Germinal center (tissue), 1 donor: ENCODE data around the gene DEXI.
A peak's percentile ranks its signal among the peaks of the same experiment; 100 is the strongest.

ENCODE experiments used
- DNase-seq: peaks from one replicate; pipeline ENCODE4 v3.0.0; 2012; ENCODE audit warnings: mixed read lengths, low spot score

The DEXI gene

DNA sequence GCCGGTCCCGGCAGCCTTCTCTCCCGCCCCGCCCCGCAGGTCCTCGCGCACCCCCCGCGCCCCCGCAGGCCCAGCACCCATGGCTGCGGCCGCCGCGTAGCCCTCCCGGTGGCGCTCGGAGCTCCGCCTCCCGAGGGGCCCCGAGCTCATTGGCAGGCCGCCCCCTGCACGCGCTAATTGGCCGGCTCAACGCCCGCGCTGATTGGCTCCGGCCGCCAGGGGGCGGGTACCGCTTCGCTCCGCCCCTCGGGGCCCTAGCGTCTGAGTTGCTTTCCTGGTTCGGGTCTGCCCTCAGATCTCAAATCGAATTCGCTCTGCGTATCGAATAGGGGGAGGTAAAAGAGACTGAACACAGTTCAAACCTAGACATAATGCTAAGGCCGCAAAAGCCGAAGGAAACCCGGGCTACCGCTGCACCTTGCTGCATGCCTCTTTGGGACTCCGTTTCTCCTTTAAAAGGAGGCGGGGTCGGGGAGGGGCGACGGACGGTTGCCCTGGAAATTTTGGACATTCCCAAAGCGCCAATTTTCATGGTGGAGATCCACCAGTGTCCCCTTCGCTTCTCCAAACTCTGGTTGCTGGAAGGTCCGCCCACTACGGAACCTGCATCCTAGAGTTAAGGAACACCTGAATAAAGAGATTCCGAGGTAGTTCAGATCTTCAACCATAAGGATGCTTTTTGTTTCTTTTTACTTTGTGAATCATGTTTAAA lies at the start of gene DEXI:
Gene DEXI (minus strand): TSS at position 117 of the 712 bp plus-strand sequence. CDS start 463 bp downstream, outside the sequence.
- DNase-seq = peak; percentile 100

DNA sequence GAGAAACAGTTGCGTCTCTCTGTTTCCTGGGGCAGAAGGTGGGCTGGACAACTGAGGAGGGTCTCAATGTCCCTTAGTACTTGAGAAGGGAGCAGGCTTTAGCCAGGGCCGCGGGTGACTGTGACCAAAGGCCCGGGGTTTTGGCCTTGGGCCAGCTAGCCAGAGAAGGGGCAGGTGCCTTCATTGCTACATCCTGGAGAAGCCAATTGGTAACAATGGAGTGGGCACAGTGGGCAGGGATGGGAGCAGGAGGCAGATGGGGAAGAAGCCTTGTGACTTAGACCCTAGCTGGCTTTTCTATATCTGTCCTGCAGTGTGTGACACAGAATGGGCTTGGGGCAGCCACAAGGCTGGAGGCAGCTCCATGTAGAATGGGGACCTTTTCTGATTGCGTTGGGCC lies 48.1 kb upstream of the DEXI start:
- no peak for DNase-seq

GRCh38 chr16:10989559-10989958 lies 47.3 kb upstream of the DEXI start:
- DNase-seq = no peak

DNA sequence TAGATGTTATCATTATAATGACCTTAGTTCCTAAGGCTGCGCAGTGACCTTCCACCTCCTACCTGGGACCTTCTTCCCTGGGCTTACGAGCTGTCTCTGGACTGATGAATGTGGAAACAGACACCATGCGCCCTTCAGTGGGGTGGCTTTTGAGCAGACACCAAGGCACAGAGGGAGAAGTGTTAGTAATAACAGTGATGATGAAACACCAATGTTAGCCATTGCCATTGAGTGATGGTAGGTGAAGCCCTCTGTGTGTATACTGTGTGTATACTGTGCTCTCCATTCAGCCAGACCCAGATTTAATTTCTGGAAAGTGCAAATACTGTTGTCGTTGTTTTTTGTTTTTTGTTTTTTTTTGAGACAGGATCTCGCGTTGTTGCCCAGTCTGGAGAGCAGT lies 46.6 kb upstream of the DEXI start:
- no peak for DNase-seq

GRCh38 chr16:10988164-10988803 lies 46.0 kb upstream of the DEXI start:
- peak; percentile 47 for DNase-seq

DNA sequence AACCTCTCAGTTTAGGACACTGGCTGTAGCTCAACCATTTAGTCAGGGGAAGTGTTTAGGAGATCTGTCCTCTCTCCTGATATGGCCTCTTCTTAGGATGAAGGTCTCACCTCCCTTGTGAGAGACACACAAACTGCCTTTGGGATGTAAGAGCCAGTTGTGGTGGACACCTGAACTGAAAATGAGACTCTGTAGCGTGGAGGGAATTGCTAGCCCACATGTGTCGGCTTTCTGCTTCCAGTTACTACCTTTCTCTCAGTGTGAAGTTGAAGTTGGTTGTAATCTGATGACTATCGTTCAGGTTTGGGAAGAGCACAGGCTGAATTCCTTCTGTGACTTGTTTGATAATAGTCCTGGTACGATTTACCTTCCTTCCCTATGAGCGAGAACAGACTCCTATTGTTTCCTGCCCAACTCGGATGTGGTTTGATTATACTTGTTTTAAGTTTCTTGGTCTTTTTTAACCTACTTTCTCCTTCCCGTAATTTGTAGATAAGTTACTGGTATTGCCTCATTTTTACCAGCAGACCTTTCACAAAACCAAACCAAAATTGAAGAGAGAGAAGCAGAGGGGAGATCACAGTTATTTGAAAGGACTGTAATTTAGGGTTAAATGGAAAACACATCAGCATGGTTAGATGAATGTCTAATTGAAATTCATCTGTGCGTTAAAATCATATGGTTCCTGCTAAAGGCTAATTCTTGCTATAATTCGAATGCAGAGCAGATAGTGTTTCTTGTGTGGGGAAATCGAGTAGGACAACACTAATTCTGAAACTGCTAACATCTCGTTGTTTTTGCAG lies 45.3 kb upstream of the DEXI start:
- no peak for DNase-seq

DNA sequence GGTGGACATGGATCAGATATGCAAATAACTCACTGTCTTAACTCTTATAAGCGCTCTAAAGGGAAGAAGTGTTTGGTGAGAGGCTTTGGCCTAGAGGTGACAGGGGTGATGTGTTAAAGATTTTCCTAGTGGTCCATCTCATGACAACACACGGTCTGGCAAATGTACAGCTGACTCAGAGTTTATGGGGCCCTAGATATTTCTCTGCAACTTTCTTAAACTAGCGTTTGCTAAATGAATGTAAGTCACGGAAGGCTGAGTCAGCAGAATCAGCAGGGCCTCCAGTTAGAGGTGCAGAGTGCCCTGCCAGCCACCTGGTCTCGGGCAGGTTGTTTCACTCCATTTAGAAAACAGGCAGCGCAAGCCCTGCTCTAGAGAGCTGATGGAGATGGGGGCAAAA lies 42.2 kb upstream of the DEXI start:
- no peak for DNase-seq

GRCh38 chr16:10983159-10983558 lies 40.9 kb upstream of the DEXI start:
- peak; percentile 60 for DNase-seq

- peak; percentile 40 for DNase-seq
These were observed 40.3 kb upstream of the DEXI start for GRCh38 chr16:10982465-10983150.

DNA sequence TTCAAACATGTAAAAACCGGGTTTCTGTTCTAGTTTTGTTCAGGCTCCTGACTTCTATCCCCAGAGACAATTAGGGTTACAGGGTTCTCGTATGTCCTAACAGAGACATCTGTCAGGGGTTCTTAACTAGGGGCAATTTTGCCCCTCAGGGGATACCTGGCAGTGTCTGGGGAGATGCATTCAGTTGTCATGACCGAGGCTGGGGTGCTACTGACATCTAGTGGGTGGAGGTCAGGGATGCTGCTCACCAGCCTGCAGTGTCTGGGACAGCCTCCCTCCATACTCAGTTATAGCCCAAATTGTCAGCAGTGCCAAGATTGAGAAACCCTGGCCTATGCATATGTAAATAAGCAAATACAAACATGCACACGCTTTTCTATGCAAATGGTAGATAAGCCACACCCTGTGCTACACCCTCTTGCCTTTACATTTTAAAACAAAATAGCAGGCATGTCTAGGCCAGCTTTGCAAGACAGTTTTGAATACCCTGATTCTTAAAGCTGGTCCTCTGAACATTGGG lies 39.5 kb upstream of the DEXI start:
- DNase-seq = peak; percentile 81

- DNase-seq = no peak
These were observed 38.5 kb upstream of the DEXI start for GRCh38 chr16:10980813-10981212.

DNA sequence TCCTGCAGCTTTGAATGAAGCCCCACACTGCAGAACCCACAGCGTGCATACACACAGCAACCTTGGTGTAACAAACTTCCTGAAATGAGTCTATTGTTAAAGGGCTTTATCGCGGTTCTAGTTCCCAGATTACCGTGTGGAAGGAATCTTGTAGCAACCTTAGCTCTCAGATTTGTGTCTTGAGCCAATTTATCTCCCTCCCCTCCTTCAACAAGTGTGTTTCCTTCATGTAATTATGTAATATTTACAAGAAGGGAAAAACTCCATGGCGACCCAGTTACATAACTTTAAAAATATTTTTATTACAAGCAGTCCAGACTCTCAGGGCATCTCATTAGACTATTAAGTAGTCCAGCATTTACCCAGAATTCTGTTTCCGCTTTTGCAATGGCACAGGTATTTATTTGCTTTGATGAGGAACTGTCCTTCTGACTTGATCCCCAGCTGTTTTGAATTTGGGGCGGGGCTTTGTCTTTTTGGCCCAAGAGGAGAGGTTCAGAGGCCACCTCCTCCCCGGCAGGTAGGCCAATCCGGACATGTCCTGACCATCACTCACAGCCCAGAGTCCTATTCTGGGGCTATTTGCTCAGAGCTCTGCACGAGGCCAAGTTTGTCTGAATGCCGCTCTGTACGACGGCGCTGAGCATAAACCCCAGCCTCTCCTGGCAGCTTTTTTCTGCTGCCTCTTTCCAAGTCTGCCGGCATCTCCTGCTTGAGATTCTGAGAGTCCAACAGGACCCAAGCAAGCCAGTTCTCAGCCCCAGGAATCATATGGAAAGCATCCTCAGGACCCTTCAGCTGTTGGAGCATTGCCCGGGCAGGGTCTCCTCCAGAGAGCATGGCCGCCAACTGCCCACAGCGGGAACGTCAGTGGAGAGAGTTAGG lies 37.7 kb upstream of the DEXI start:
- no peak for DNase-seq

DNA sequence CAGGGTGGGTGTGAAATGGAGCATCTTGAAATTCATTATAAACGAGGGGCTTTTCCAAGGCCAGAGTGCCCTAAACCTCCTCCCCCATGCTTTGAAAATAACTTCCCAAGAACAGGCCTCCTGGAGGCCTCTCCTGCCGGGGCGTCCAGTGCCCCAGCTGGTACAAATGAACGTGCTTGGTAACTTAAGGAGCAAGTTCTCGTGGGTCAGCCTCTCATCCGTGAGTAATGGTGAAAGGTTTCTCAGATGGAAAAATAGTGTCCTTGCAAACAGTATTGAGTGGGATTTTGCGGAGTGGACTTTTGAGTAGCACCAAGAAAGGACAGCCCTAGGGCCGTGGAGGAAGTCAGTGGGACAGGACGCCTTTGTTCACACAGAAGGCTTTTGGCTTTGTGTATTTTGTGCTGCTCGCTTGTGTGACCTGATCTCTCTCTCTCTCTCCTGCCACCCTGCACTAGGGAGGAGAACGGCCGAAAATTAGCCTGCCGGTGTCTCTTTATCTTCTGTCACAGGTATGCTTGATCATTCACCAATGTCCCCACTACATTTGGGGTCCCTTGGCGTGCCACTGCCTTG lies 36.7 kb upstream of the DEXI start:
- no peak for DNase-seq

GRCh38 chr16:10978124-10978523 lies 35.9 kb upstream of the DEXI start:
- no peak for DNase-seq

DNA sequence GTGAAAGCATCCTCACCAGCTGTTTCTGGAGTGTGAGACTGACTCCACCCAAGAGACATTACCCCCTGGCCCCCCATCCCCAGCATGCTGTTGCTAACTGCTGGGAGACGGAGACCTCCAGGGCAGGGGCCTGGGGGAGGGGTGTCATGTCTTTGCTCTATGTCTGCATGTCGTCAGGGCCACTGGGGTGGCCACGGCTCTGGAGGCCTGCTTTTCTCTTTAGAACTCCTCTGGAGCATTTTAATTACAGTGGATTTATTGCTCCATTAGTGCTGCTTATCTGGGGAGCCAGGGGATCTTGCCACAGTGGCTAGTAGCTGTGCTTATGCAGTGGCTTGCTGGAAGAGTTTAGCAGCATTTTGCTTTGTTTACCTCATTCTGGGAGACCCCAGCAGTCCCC lies 34.4 kb upstream of the DEXI start:
- no peak for DNase-seq

- no peak for DNase-seq
These were observed 30.7 kb upstream of the DEXI start for GRCh38 chr16:10972819-10973464.

- DNase-seq = no peak
These were observed 30.0 kb upstream of the DEXI start for GRCh38 chr16:10972108-10972818.

- peak; percentile 43 for DNase-seq
These were observed 29.3 kb upstream of the DEXI start for GRCh38 chr16:10971560-10971961.

- DNase-seq = no peak
These were observed 27.8 kb upstream of the DEXI start for GRCh38 chr16:10970065-10970464.

DNA sequence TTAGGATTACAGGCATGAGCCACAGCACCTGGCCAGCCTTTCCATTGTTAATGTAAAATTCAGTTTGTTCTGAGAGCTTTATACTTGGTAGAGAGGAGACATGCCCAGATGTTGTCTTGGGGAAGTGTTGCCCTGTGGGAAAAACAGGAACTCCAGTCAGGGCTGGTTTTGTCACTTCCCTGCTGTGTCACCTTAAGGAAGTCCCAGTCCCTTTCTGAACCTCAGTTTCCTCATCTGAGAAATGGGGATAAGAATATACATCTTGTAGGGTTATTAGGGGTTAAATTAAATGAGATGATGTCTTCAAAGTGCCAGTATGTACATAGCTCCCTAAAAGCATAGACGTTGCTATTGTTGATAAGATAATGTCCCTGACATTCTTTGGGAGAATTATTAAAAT lies 27.3 kb upstream of the DEXI start:
- DNase-seq = no peak
